Measurements from ENCODE around the gene DMAC2.
"Not testable (repeated sequence)": the region's sequence is repeated elsewhere in the genome, so short reads cannot be mapped to it uniquely, and the experiment has no call there.

The DMAC2 gene

DNA sequence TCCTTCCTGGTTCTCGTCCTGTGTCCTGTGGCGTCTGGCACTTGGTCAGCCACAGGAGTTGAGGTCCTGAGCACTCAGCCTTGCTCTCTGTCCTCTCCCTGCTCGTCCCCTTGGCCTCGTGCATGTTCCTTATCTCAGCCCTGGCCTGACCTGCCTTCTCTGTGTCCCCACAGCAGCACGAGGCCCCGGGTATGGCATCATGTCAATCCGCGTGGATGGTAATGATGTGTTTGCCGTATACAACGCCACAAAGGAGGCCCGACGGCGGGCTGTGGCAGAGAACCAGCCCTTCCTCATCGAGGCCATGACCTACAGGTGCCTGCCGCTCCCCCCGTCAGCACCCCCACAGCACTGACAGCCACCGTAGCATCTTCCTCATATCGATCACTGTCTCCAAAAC lies 17.3 kb downstream of the DMAC2 start:
- DNase-seq, result no peak

DNA sequence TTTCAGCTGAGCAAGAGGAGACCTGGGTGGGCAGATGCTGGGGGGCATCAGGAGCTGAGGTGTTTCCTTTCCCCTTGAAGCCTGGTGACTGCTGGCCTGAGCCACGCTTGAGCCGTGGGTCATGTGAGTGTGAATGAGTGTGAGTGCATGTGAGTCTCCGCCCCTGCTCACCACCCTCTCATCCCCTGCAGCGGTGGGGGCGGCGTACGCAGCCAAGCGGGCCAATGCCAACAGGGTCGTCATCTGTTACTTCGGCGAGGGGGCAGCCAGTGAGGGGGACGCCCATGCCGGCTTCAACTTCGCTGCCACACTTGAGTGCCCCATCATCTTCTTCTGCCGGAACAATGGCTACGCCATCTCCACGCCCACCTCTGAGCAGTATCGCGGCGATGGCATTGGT lies 17.7 kb downstream of the DMAC2 start:
- DNase-seq, result no peak

DNA sequence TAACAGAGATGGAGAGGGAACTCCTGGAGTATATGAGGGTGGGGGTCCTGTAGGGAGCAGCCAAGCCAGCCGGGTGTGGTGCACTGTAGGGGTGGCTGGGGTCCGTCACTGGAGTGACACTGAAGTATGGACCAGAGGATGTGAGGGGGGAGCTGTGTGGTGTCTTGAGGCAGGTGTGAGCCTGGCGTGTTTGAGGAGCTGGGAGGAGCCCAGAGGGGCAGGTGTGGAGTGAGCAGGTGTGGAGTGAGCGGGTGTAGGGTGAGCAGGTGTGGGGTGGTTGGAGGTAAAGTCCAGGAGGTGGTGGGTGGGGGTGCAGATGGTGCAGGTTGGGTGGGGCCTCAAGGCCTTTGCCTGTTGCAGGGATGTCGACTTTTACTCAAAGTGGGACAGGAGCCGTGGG lies 18.4 kb downstream of the DMAC2 start:
- no peak for DNase-seq

DNA sequence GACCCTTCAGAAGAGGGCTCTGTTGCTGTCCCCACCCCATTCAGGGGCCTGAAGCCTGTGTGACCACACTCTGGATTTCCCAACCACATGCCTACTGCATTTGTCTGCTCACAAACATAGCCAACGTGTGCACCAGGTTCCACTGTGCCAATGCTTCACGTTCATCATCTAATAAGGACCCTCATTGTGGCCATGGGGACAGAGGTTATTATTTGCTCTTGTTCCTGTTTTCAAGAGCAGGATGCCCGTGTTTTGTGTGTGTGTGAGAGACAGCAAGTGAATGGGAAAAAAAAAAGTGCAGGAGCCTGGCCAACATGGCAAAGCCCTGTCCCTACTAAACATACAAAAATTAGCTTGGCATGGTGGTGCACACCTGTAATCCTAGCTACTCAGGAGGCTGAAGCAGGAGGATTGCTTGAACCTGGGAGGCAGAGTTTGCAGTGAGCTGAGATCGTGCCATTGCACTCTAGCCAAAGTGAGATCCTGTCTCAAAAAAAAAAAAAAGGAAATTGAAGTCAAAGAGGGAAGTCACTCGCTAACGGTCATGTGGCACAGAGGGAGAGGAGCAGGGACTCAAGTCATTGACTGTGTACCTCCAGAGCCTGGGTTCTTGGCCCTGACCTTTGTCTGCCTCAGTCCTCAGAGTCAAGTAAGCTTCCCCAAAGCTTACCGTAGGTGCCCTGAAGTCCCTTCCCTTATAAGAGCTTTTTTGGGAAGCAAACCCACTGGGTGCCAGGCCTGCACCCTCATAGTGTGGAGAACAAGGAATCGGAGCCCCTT lies 19.4 kb downstream of the DMAC2 start:
- peak; percentile 78 to 81 (median 79) for DNase-seq

DNA sequence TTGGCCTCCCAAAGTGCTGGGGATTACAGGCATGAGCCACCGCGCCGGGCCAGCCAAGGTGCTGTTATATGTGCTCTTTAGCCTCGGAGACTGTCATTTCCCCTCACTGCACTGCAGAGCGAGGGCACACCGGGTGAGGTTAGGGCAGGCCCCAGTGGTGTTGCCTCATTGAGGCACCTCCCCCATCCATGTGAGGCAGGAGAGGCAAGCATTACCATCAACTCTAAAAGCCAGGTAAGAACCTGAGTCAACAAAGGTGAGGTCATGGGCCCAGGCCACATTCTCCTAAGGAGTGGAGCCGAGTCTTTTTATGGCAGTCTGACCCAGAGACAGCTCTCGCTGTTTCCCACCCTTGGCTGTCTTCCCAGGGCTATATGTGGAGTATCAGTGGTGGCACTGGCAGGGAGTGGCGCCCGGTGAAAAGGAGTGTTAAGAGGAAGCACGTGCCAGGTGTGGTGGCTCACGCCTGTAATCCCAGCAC lies 23.5 kb downstream of the DMAC2 start:
- no peak for DNase-seq

DNA sequence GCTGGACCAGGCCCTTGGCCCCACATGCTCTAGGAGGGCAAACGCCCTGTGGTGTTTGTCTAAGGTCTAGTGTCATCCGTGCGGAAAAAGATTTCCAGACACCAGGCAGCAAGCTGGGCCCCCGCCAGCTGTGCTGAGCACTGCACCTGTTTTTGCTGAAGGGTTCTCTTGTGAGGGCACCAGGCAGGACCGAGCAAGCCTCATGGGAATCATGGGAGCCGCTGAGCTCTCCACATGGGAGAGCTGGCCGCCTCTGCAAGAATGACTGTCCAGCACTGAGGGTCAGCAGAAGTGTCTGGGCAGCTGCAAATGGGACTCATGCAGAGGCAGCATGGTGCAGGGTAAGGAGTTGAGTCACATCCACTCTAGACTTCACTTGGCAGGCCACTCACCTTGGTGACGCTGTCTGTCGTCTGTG lies 24.5 kb downstream of the DMAC2 start:
- no peak for DNase-seq

DNA sequence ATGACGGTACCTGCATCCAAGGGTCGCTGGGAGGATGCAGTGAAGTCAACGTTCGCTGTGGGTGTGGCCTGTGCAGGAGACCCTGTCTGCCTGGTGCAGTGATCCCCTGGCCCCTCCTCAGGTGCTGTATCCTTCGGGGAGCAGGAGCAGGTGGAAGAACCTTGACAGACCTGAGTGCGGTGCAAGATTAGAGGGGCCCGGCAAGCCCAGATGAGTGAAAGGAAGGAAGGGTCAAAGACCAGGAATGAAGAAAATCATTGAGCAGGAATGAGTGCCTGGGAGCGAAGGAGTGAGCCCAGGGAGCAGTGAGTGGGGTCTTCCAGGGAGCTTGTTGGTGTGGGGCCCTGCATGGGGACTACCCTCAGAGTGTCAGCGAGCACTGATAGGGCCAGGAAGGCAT lies 25.3 kb downstream of the DMAC2 start:
- no peak for DNase-seq

DNA sequence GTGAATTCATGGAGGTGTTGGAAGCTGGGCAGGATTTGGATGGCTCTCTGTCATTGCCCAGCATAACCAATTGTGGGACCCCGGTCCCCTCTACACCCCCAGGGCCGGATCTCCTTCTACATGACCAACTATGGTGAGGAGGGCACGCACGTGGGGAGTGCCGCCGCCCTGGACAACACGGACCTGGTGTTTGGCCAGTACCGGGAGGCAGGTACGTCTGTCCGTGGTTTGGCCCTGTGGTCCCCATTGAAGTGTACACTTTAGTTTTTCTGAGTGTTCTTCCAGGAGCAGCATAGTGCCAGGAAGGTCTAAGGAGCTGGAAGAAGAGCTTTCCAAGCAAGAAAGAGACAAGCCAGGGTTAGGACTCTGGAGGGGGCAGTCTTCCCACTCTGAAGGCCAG lies 25.8 kb downstream of the DMAC2 start:
- DNase-seq, result no peak

DNA sequence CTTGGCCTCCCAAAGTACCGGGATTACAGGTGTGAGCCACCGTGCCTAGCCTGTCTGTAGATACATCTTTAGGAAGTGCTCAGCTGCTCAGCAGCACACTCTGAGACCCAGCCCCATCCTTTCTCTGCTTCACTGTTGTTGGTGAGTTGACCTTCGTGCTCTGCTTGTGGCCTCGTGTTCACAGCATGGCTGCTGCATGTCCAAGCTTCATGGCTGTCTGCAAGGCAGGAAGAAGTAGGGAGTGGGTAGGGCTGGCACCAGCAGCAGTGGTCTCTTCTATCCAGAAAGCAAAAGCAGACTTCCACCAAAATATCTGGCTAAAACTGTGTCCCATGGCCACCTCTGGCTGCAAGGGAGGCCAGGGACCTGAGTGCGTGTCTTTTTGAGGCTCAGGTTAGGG lies 26.8 kb downstream of the DMAC2 start:
- DNase-seq, result no peak

DNA sequence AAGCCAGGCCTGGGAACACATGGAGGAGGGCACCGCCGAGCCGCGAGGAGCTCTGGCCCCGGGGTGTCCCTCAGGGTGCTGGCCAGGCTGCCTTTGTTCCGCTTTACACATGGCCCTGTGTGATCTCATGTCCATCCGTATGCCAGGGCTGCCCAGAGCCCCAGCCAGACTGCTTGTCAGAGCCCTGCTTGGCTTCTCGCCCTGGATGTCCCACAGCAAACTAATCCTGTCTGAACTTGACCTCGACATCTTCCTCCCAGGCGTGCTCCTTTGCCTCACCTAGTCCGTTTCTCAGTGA lies 27.8 kb downstream of the DMAC2 start:
- no peak for DNase-seq

DNA sequence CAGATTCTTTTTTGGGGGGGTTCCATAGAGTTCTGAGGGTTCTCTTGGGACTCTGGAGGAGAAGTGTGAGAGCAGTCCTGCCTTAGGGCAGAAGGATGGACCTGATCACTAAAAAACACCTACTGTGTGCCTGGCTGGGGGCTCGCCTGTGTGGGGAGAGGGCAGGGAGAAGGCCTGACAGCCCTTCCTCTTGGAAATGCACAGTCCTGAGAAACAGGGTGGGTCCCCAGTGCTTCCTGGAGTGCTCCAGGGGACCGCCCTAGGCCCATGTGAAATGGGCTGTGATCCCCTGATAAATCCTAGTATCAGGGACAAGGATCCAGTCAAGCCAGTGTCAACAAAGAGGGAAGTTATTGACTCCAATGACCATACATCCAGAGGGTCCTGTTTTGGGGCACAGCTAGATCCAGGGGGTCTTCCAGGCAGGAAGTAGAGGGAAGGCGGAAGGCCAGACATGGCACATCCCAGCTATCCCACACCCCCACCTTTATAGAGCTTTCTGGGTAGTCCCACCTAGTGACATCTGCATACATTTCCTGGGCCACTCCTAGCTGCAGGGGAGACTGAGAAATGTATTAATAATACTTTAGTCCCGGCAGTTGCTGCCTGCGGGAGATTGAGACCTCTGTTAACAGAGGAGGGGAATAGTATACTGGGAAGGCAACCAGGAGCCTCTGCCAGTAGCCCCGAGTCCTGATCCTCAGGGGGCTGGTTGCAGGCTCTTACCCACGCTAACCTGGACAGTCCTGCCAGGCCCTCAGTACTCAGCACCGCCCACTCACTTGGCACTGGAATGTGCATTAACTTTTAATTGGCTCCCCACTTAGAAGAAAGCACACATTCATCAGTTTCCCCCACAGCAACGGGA lies 28.4 kb downstream of the DMAC2 start:
- no peak for DNase-seq

DNA sequence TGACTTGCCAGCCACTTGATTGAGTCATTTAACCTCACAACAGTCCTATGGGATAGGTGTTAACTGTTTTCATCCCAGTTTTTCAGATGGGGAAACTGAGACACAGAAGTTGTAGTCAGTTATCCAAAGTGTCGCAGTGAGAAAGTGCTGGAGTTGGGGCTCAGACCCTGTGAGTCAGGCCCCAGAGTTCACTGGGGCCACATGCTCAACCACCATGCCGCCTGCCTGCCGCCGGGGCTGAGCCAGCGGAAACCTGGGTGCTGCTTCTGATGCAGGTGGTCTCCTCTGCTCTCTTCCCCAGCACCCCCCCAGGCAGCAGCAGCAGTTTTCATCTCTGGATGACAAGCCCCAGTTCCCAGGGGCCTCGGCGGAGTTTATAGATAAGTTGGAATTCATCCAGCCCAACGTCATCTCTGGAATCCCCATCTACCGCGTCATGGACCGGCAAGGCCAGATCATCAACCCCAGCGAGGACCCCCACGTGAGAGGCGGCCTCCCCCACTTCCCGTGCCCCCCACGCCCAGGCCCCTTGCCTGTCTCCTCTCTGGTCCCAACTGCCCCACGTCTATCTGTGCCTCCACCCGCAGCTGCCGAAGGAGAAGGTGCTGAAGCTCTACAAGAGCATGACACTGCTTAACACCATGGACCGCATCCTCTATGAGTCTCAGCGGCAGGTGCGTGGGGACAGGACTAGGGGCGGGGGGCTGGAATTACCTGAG lies 29.2 kb downstream of the DMAC2 start:
- DNase-seq, result no peak

DNA sequence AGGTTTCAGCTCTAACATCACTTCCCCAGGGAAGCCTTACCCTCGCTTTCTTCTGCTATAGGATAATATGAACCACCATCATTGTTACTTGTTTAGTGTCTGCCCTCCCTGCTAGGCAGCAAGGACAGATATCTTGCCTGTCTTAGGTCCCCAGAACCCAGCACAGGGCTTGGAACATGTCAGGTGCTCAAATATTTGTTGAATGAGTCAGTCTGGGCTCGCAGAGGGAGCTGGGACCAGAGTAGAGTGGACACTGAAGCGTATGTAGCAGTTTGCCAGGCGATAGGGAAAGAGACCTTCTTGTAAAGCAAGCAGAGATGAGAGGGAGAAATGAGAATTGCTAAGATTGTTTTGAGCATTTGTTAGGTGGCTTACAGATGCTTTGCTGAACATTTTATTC lies 30.4 kb downstream of the DMAC2 start:
- no peak for DNase-seq

DNA sequence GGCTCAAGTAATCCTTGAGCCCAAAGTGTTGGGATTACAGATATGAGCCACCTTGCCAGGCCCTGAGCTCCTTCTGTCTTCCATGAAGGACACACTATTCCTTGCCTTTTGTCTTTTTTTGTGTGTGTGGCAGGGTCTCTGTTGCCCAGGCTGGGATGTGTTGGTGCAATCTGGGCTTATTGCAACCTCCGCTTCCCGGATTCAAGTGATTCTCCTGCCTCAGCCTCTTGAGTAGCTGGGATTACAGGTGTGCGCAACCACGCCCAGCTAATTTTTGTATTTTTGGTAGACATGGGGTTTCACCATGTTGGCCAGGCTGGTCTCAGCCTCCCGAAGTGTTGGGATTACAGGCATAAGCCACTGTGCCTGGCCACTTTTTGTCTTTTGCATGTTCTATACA lies 30.9 kb downstream of the DMAC2 start:
- DNase-seq, result not testable (repeated sequence)

DNA sequence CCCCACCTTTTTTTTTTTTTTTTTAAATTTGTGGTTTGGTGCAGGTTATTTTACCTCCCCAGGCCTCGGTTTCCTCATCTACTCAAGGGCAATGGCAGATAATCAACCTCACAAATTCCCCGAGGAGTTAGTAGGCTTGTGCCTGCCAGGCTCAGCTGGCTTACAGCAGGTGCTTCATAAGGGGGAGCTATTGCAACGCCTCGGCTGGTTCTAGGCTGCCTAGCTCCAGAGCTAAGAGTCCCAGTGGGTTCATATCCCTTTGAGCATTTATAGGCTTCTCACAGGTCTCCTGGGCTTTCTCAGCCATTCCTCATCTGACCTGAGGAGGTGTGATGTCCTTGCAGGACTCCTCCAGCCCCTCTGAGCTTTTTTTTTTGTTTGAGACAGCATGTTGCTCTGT lies 31.5 kb downstream of the DMAC2 start:
- no peak for DNase-seq

DNA sequence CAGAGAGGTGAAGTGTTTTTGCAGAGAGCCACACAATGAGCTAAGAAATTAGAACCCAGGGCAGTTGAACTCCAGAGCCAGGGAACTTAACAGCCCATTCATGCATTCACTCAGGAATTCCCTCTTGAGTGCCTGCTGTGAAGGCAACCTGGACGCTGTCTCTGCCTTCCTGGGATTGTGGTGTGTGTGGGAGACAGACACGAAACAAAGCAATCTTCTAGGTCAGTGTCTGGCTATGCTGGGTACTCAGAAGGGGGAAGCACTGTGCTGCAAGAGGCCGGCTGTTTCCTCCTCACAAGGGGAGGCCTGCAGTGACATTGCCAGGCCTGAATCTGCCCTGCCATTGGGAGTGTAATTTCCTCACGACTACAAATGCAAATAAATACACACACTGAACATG lies 32.4 kb downstream of the DMAC2 start:
- peak in 2 of 3 donors; percentile 66 to 75 for DNase-seq

DNA sequence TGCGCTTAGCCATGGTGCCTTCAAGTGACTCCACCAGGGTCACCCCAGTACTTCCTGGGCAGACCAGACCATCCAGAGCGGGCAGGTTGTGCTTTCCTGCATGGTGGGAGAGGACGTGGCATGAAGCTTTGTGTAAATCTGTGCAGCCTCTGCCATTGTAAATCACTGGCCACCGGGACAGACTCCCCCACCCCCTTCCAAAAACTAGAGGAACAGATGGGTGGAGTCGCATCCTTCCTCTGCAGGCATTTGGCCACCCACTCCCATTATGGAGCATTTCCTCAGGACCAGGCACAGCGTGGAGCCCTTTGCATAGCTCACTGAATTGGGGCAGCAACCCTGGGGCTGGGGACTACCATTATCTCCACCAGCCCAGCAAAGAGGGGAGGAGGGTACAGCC lies 33.9 kb downstream of the DMAC2 start:
- DNase-seq, result no peak

DNA sequence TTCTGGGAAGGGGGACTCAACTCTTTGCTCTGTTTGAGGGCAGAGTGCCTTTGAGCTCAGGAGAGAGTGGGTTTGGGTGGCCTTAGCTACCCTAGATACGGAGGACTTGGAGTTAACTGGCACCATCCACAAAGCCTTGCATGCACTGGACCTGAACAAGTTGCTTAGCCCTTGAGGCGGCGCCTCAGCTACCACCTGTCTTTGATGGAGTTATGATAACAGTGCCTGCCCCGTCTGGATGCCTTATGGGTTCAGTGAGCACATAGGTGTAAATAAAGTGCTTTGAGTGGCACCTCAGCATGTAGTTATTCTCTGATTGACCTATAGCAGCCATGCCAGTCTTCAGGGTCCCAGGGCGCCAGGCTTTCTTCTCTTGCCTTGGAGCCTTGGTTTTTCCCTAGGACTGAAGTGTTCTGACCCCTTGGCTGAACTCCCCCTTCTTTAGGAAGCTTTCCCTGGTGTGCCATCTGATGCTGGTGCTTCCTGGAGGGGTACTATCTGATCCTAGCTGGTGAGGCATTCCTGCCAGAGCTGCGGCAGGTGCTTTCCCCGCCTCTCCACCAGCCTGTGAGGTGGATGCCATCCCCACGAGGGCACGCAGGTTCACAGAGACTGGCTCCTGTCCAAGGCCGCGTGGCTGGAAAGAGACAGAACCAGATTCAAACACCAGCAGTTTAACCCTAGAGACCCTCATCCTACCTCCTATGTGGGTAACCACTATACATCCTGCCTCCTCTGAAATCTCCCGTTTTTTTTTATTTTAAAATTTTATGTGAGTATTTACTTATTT lies 36.3 kb downstream of the DMAC2 start:
- no peak for DNase-seq

DNA sequence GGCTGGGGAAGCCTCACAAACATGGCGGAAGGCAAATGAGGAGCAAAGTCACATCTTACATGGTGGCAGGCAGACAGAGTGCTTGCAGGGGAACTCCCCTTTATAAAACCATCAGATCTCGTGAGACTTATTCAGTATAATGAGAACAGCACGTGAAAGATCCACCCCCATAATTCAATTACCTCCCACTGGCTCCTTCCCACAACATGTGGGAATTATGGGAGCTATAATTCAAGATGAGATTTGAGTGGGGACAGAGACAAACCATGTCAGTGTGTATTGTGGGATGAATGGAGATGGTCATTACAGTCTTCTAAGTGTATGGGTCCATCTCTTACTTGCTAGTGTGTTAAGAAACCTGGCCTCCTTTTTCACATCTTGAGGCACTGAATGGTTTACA lies 37.7 kb downstream of the DMAC2 start:
- no peak for DNase-seq

DNA sequence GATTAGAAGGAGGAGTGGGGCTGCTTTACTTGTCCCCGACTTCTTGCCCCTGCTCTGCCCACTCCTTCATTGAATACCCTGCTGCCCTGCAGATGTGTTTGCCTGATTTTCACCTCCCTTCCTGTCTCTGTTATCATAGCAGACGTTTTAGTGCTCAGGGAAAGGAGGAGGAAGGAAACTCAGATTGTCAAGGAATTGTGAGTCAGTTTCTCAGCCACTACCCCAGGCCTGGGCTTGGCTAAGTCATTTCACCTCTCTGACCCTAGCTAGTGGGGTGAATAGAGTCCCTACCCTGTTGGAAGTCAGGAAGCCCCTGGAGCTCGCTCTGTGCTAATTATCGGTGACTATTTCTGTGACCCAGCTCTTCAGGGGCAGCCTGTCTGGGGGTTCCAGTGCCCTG lies 38.2 kb downstream of the DMAC2 start:
- no peak for DNase-seq

DNA sequence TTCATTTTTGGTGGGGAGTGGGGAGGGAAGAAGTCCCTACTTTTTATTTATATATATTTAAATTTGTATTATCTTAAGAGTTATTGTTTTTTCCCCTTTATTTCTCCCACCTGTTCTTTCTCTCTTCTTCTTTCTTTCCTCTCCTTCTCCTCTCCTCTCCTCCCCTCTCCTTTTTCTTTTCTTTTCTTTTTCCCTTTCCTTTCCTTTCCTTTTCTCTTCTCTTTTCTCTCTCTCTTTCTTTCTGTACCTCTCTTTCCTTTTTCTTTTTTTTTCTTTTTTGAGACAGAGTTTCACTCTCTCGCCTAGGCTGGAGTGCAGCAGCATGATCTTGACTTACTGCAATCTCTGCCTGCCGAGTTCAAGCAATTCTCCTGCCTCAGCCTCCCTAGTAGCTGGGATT lies 40.2 kb downstream of the DMAC2 start:
- no peak for DNase-seq

DNA sequence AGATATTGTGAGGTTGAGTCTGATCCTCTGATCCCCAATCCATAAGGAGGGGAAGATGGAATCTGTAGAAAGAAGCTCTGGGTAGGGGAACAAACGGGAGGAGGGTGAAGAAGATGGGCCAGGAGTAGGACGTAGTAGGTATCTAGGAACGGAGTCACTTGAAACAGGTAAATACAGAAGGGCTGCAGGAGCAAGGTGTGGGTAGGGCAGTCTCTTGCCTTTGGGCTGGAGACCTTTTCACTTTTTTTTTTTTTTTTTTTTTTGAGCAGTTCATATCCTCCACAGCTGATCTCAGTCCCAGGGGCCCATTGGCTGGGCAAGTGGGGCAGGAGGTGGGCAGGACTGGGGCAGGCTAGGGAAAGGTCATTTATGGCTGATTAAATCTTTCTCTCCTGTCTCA lies 40.6 kb downstream of the DMAC2 start:
- no peak for DNase-seq

DNA sequence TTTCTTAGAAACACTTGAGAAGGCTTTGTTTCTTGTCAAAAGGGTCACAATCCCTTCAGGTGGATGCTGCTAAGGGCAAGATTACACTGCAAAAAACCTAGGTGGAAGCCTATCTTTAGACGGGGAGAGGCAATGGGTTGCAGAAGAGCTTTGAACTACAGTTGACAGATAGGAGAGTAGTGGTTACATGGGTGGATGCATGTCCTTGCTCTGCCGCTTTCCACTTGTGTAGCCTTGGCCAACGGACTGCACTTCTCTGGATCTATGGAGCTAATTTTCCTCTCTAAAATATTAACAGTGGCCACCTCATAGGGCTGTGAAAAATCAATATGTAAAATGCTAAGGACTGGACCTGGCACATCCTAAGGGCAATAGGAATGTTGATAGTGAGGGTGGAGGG lies 41.1 kb downstream of the DMAC2 start:
- DNase-seq, result no peak
